ENCODE measurements around the gene SHANK2.

The SHANK2 gene

GRCh38 chr11:71202966-71203365 lies 49.4 kb downstream of the SHANK2 start:
- no peak for DNase-seq (ENCODE audit: low read depth in 4 of 4, low spot score in 1 of 4)

GRCh38 chr11:71202598-71202944 lies 49.8 kb downstream of the SHANK2 start:
- DNase-seq (ENCODE audit: low read depth in 4 of 4, low spot score in 1 of 4) = no peak

Measured in stimulated activated CD4-positive, alpha-beta T cell treated with anti-CD3 and anti-CD28 coated beads, Interleukin-1b, Interleukin-23, amount 100 ng/mL, for 24 hours (primary cell).